Neuronal stem cell (in vitro differentiated cells): ENCODE data around the gene PCMT1.

Source experiments
- DNase-seq: peaks from one replicate; pipeline ENCODE4 v3.0.0-alpha.2; 2013; ENCODE audit warnings: low spot score
- H2AFZ ChIP-seq: one replicate; pipeline ENCODE4 v1.6.1; 2013; ENCODE audit warnings: mild to moderate bottlenecking, low read length, inconsistent platforms
- H2AK5ac ChIP-seq: 2 replicates; pipeline ENCODE4 v1.6.1; 2013; ENCODE audit warnings: low read depth, mild to moderate bottlenecking, inconsistent platforms, low read length, moderate library complexity, mixed read lengths
- H2BK120ac ChIP-seq: 2 replicates; pipeline ENCODE4 v1.6.1; 2013; ENCODE audit warnings: low read depth, mild to moderate bottlenecking, inconsistent platforms, low read length, moderate library complexity, mixed read lengths
- H2BK12ac ChIP-seq: one replicate; pipeline ENCODE4 v1.6.1; 2013; ENCODE audit warnings: low read length, inconsistent platforms
- H2BK15ac ChIP-seq: 2 replicates; pipeline ENCODE4 v1.6.1; 2013; ENCODE audit warnings: mild to moderate bottlenecking, low read length, inconsistent platforms, mixed read lengths
- H2BK5ac ChIP-seq: one replicate; pipeline ENCODE4 v1.6.1; 2013; ENCODE audit warnings: inconsistent platforms, mild to moderate bottlenecking, low read length, moderate library complexity
- H3K14ac ChIP-seq: one replicate; pipeline ENCODE4 v1.6.1; 2013; ENCODE audit warnings: low read length, inconsistent platforms
- H3K18ac ChIP-seq: 2 replicates; pipeline ENCODE4 v1.6.1; 2013; ENCODE audit warnings: low read length, inconsistent platforms
- H3K23ac ChIP-seq: 2 replicates; pipeline ENCODE4 v1.6.1; 2013; ENCODE audit warnings: low read depth, mild to moderate bottlenecking, mixed read lengths, low read length, inconsistent platforms; ENCODE audit not compliant: poor library complexity
- H3K27ac ChIP-seq: replicated peaks from 3 replicates; pipeline ENCODE4 v1.5.1; 2013; ENCODE audit warnings: low read length, inconsistent platforms
- H3K27me3 ChIP-seq, 3 experiments: 2 replicates each; pipeline ENCODE4 v1.6.1; 2013; ENCODE audit warnings: low read length in 3 of 3, mild to moderate bottlenecking in 2 of 3, inconsistent platforms in 1 of 3, low read depth in 1 of 3, mixed read lengths in 1 of 3, moderate library complexity in 1 of 3; ENCODE audit not compliant: control insufficient read depth in 3 of 3, insufficient read depth in 3 of 3
- H3K36me3 ChIP-seq, 2 donors: replicated peaks in 1 of 2; 2 replicates each; pipeline ENCODE4 v1.6.1; 2013; ENCODE audit warnings: low read length in 2 of 2; ENCODE audit not compliant: control insufficient read depth in 2 of 2, insufficient read depth in 2 of 2
- H3K4ac ChIP-seq: 2 replicates; pipeline ENCODE4 v1.6.1; 2013; ENCODE audit warnings: inconsistent platforms, mild to moderate bottlenecking, low read length, moderate library complexity
- H3K4me1 ChIP-seq, 2 donors: 1 replicate in 1 of 2; 2 replicates in 1 of 2; pipeline ENCODE4 v1.6.1; 2013; ENCODE audit warnings: low read length in 2 of 2, low read depth in 1 of 2; ENCODE audit not compliant: control insufficient read depth in 2 of 2, insufficient read depth in 1 of 2
- H3K4me2 ChIP-seq: one replicate; pipeline ENCODE4 v1.6.1; 2013; ENCODE audit warnings: mild to moderate bottlenecking, low read length, inconsistent platforms; ENCODE audit not compliant: insufficient read depth, poor library complexity, severe bottlenecking
- H3K4me3 ChIP-seq, 2 donors: 2 replicates each; pipeline ENCODE4 v1.5.1; 2013; ENCODE audit warnings: low read length in 2 of 2, mild to moderate bottlenecking in 2 of 2, inconsistent platforms in 1 of 2, moderate library complexity in 1 of 2
- H3K79me1 ChIP-seq: one replicate; pipeline ENCODE4 v1.6.1; 2013; ENCODE audit warnings: low read depth, mild to moderate bottlenecking, inconsistent platforms, low read length, moderate library complexity
- H3K9ac ChIP-seq: one replicate; pipeline ENCODE4 v1.6.1; 2013; ENCODE audit warnings: mild to moderate bottlenecking, low read depth, low read length, inconsistent platforms; ENCODE audit not compliant: poor library complexity
- H3K9me3 ChIP-seq, 2 donors: replicated peaks in 1 of 2; 2 replicates each; pipeline versions ENCODE3 to v1.6.1; 2013; ENCODE audit warnings: low read length in 2 of 2, mild to moderate bottlenecking in 2 of 2, inconsistent platforms in 1 of 2, low read depth in 1 of 2, mixed read lengths in 1 of 2, moderate library complexity in 1 of 2; ENCODE audit not compliant: control insufficient read depth in 2 of 2, insufficient read depth in 1 of 2
- H4K8ac ChIP-seq: one replicate; pipeline ENCODE4 v1.6.1; 2013; ENCODE audit warnings: low read depth, mild to moderate bottlenecking, inconsistent platforms, low read length, moderate library complexity
- H4K91ac ChIP-seq: one replicate; pipeline ENCODE4 v1.6.1; 2013; ENCODE audit warnings: low read length, low read depth, mild to moderate bottlenecking, inconsistent platforms; ENCODE audit not compliant: poor library complexity
- WGBS, 2 donors: extraction: QIAGEN DNeasy Blood & Tissue Kit; methylation state at CpG; one replicate each; pipeline ENCODE4 v1.1.7; 2013; ENCODE audit warnings: missing lambda C conversion rate in 2 of 2, mixed read lengths in 1 of 2; ENCODE audit not compliant: insufficient read length in 2 of 2, insufficient replicate concordance in 1 of 2; ENCODE audit errors: extremely low coverage in 2 of 2; 5-methylcytosine and 5-hydroxymethylcytosine counted together

Gene PCMT1

DNA sequence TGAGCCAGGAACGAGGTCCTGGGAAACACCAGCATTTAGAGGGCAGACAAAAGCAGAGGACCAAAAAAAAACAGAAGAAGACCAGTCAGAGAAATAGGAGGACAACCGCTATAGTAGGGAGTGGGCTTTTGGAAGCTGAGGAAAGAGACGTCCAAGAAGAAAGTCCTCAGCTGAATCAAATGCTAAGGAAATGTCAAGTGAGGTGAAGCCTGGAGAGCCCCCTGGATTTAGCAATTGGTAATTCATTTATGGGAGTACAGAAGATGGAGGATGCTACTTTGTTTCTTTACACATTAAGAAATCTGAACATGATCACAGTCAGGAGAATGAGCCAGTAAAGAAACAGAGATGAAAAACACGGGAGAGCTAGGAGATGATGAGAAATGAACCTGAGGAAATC lies 73.5 kb downstream of the PCMT1 start:
- Histone ChIP-seq H3K36me3 (peaks cover 0 to 64% of the 10 kb centered on the region in 2 donors), H4K91ac (no peak overlapping the region), H2BK12ac (no peak overlapping the region), H2AFZ (no peak overlapping the region), H2BK15ac (no peak overlapping the region), H3K14ac (no peak overlapping the region), H3K4me2 (no peak overlapping the region), H2BK120ac (no peak overlapping the region), H3K79me1 (no peaks in the 10 kb centered on the region), H2AK5ac (no peak overlapping the region), H3K23ac (no peak overlapping the region), H2BK5ac (no peak overlapping the region), H3K4me1 (no peaks in the 10 kb centered on the region), H3K4me3 (no peak overlapping the region), H3K4ac (no peak overlapping the region), H4K8ac (no peak overlapping the region), H3K27me3 (no peaks in the 10 kb centered on the region), H3K9ac (no peak overlapping the region), H3K18ac (no peak overlapping the region), H3K27ac (no peak overlapping the region), H3K9me3 (no peaks in the 10 kb centered on the region)
- DNase-seq: no peak
- WGBS, 2 donors: no CpG with 5 or more reads among the region's 4 CpGs

DNA sequence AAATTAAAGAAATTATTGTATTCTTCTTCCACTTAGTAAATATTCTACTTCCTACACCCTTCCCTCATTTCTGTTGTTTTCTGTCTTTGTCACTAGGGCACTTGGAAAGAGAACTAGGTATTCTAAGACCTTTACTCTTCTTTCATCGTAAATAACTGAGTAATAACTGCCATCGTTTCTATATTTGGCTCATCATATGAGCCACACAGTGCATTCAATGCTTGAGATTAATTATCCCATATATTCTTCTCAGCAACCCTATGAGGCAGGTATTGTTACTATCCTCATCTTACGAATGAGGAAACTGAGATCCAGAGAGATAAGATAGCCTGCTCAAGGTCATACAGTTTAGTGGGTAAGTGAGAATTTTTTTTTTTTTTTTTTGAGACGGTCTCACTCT lies 75.8 kb downstream of the PCMT1 start:
- H3K4ac ChIP-seq: no peak overlapping the region
- H3K4me3 ChIP-seq: no peak overlapping the region
- no peak overlapping the region for H2AFZ ChIP-seq
- H3K79me1 ChIP-seq: no peaks in the 10 kb centered on the region
- no peak overlapping the region for H4K8ac ChIP-seq
- H3K18ac ChIP-seq: no peak overlapping the region
- H2BK12ac ChIP-seq: no peak overlapping the region
- no peak overlapping the region for H4K91ac ChIP-seq
- DNase-seq: no peak
- H3K27me3 ChIP-seq: no peaks in the 10 kb centered on the region
- no peaks in the 10 kb centered on the region for H3K4me1 ChIP-seq
- H3K9me3 ChIP-seq: no peaks in the 10 kb centered on the region
- H3K23ac ChIP-seq: no peak overlapping the region
- WGBS, 2 donors: no CpG with 5 or more reads among the region's 4 CpGs
- H3K9ac ChIP-seq: no peak overlapping the region
- no peak overlapping the region for H3K14ac ChIP-seq
- no peak overlapping the region for H2BK120ac ChIP-seq
- no peak overlapping the region for H3K27ac ChIP-seq
- H2BK5ac ChIP-seq: no peak overlapping the region
- H3K36me3 ChIP-seq: peaks cover 0 to 57% of the 10 kb centered on the region in 2 donors
- H2BK15ac ChIP-seq: no peak overlapping the region
- H3K4me2 ChIP-seq: no peak overlapping the region
- no peak overlapping the region for H2AK5ac ChIP-seq

DNA sequence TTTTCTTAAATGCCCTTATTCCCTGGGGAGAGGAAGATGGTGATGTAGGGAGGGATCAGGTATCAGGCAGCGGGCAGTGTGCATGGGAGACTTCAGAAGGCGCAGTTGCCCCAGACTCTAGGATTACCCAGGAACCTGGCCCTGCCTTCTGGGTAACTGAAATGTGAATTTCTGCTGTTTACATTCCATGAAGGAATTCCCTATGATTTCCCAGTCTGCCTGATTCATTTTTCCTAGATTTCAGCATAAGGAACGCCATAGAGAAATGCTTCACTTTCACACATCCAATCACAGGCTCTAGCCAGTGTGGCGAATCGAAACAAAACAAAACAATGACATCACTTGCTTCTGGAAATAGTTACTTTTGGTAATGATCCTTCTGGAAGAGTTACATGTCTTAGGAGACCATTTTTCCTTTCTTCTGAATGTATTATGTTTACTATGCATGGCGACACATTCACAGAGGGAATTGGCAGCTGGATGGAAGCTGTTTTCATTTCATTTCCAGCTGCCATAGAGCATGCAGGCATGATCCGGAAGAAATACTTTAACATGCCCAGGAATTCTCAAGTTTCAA lies 81.3 kb downstream of the PCMT1 start:
- Histone ChIP-seq H3K23ac (no peak overlapping the region), H3K27ac (no peak overlapping the region), H2BK120ac (no peak overlapping the region), H2BK5ac (no peak overlapping the region), H3K14ac (no peak overlapping the region), H2BK12ac (no peak overlapping the region), H3K4me2 (no peak overlapping the region), H4K8ac (no peak overlapping the region), H3K9me3 (no peaks in the 10 kb centered on the region), H2AFZ (no peak overlapping the region), H3K36me3 (peaks cover 0 to 39% of the 10 kb centered on the region in 2 donors), H3K4me3 (no peak overlapping the region), H3K4me1 (peaks cover 0 to 2% of the 10 kb centered on the region in 2 donors), H4K91ac (no peak overlapping the region), H3K79me1 (no peaks in the 10 kb centered on the region), H3K4ac (no peak overlapping the region), H3K9ac (no peak overlapping the region), H2AK5ac (no peak overlapping the region), H2BK15ac (no peak overlapping the region), H3K18ac (no peak overlapping the region), H3K27me3 (no peaks in the 10 kb centered on the region)
- no CpG with 5 or more reads among the region's 7 CpGs for WGBS, 2 donors
- DNase-seq: no peak

DNA sequence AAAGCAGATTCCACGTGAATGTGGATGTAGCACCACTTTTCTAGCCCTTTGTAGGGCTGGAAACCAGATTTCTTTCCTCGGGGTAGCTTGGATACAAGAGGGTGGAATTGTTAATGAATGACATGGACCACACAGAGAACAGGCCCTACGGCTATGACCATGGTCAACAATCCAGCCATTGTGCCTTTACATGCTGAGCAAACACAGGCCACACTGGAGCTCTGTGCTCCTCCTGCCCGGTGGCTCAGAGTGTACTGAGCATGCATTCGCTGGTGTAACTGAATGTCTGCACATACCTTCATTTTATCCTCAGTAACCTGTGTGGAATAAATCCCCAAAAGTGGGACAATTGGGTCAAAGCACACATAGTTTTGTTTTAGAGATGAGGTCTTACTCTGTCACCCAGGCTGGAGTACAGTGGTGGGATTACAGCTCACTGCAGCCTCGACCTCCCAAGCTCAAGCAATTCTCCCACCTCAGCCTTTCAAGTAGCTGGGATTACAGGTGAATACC lies 81.8 kb downstream of the PCMT1 start:
- Histone ChIP-seq H3K4ac (no peak overlapping the region), H2BK120ac (no peak overlapping the region), H3K79me1 (no peaks in the 10 kb centered on the region), H4K91ac (no peak overlapping the region), H4K8ac (no peak overlapping the region), H3K9me3 (no peaks in the 10 kb centered on the region), H3K4me2 (no peak overlapping the region), H2BK12ac (no peak overlapping the region), H3K14ac (no peak overlapping the region), H3K4me1 (peaks cover 0 to 2% of the 10 kb centered on the region in 2 donors), H2BK15ac (no peak overlapping the region), H3K18ac (no peak overlapping the region), H2AK5ac (no peak overlapping the region), H3K27ac (no peak overlapping the region), H3K23ac (no peak overlapping the region), H3K9ac (no peak overlapping the region), H3K36me3 (peaks cover 0 to 41% of the 10 kb centered on the region in 2 donors), H2BK5ac (no peak overlapping the region), H3K27me3 (no peaks in the 10 kb centered on the region), H2AFZ (no peak overlapping the region), H3K4me3 (no peak overlapping the region)
- no CpG with 5 or more reads among the region's 6 CpGs for WGBS, 2 donors
- DNase-seq: no peak
